PC-3 (cell line): Measurements from ENCODE around the gene RERE. TPM values are rescaled to one million over a fixed set of nuclear protein-coding genes. Genes with fewer than 3 reads are reported as not detected.

Experiments used
- ATAC-seq: fragments of 200-7000 bp; cut with Tn5 transposase; 2 replicates; pipeline ENCODE4 v1.9.1; 2020; ENCODE audit warnings: mild to moderate bottlenecking, moderate library complexity
- BruUV-seq: library from RNA; stranded (reverse); fragments of 400-500 nt; replicated peaks from 2 replicates; lab custom pipeline; 2021; lab: Mats Ljungman, UMichigan
- CTCF ChIA-PET: fragments of 300-600 bp; sonication (Branson Sonifier 250); formaldehyde crosslinking; loops from one replicate; lab custom pipeline; 2022; ENCODE audit warnings: antibody characterized with exemption; lab: Charles Lee
- POLR2A ChIA-PET: fragments of 300-600 bp; sonication (Branson Sonifier 250); formaldehyde crosslinking; loops from one replicate; lab custom pipeline; 2022; ENCODE audit warnings: antibody characterized with exemption; ENCODE audit not compliant: unreplicated experiment; lab: Charles Lee
- DNase-seq: peaks from one replicate; pipeline ENCODE4 v3.0.0-alpha.2; 2015
- H2AFZ ChIP-seq: fragments of 300-600 bp; sonication (generic); 2 replicates; pipeline ENCODE4 v1.6.0; 2016; ENCODE audit warnings: antibody characterized with exemption, low read length
- H3F3A ChIP-seq: fragments of 300-600 bp; sonication (generic); one replicate; pipeline ENCODE4 v1.6.0; 2017; ENCODE audit warnings: antibody characterized with exemption, low read length, control low read depth, mild to moderate bottlenecking; ENCODE audit not compliant: unreplicated experiment
- H3K27ac ChIP-seq: fragments of 300-600 bp; sonication (generic); 2 replicates; pipeline ENCODE4 v1.5.1; 2016; ENCODE audit warnings: mild to moderate bottlenecking, low read length
- H3K27me3 ChIP-seq: fragments of 300-600 bp; sonication (generic); 2 replicates; pipeline ENCODE4 v1.6.1; 2016; ENCODE audit warnings: low read length, mixed read lengths
- H3K36me3 ChIP-seq: fragments of 300-600 bp; sonication (generic); 2 replicates; pipeline ENCODE4 v1.6.1; 2016; ENCODE audit warnings: low read depth, mixed run types, low read length, mixed read lengths
- H3K4me1 ChIP-seq: fragments of 300-600 bp; sonication (generic); 2 replicates; pipeline ENCODE4 v1.5.1; 2016; ENCODE audit warnings: low read length; ENCODE audit not compliant: insufficient read depth
- H3K4me2 ChIP-seq: fragments of 300-600 bp; sonication (generic); 2 replicates; pipeline ENCODE4 v1.6.0; 2016; ENCODE audit warnings: low read length
- H3K4me3 ChIP-seq: fragments of 300-600 bp; sonication (generic); 2 replicates; pipeline ENCODE4 v1.5.1; 2016; ENCODE audit warnings: mild to moderate bottlenecking, low read length, mixed read lengths
- H3K79me2 ChIP-seq: fragments of 300-600 bp; sonication (generic); 2 replicates; pipeline ENCODE4 v1.6.1; 2017; ENCODE audit warnings: low read length, mixed read lengths
- H3K9ac ChIP-seq: fragments of 300-600 bp; sonication (generic); 2 replicates; pipeline ENCODE4 v1.6.0; 2016; ENCODE audit warnings: mild to moderate bottlenecking, low read length
- H3K9me2 ChIP-seq: fragments of 300-600 bp; sonication (generic); replicated peaks from 2 replicates; pipeline ENCODE4 v1.6.1; 2016; ENCODE audit warnings: mixed run types, low read length, mixed read lengths
- H3K9me3 ChIP-seq: fragments of 300-600 bp; sonication (generic); 2 replicates; pipeline ENCODE4 v1.6.1; 2016; ENCODE audit warnings: low read length, mixed read lengths
- H4K20me1 ChIP-seq: fragments of 300-600 bp; sonication (generic); 2 replicates; pipeline ENCODE4 v1.6.1; 2016; ENCODE audit warnings: low read length, mixed read lengths
- EZH2 ChIP-seq: fragments of 300-600 bp; sonication (generic); IDR thresholded peaks from one replicate; pipeline ENCODE4 v1.6.1; 2017; ENCODE audit warnings: antibody characterized with exemption, mild to moderate bottlenecking, low read length; ENCODE audit not compliant: unreplicated experiment
- EZH2phosphoT487 ChIP-seq: fragments of 300-600 bp; sonication (generic); IDR thresholded peaks from 2 replicates; pipeline ENCODE4 v1.6.1; 2018; ENCODE audit warnings: mild to moderate bottlenecking, antibody characterized with exemption, low read length, borderline replicate concordance
- intact Hi-C: fragments of 100-400 bp; cut with micrococcal nuclease; formaldehyde crosslinking; loops from 2 replicates; pipeline ENCODE4 v1.9.0; 2023
- total RNA-seq: library from RNA; depleted of rRNA; stranded (reverse); fragments of >200 nt; gene quantifications from 2 replicates; pipeline ENCODE4 v1.2.3, GENCODE V29; 2014
- TF ChIP-seq, protein P1 (sequence below): fragments of 300-600 bp; sonication (generic); conservative IDR thresholded peaks from 2 replicates; pipeline ENCODE4 v1.5.1; 2017; ENCODE audit warnings: antibody characterized with exemption, low read depth, mild to moderate bottlenecking, low read length

Gene RERE
- total RNA-seq, 1 experiment from 2014 or later = 24.2 TPM

DNA sequence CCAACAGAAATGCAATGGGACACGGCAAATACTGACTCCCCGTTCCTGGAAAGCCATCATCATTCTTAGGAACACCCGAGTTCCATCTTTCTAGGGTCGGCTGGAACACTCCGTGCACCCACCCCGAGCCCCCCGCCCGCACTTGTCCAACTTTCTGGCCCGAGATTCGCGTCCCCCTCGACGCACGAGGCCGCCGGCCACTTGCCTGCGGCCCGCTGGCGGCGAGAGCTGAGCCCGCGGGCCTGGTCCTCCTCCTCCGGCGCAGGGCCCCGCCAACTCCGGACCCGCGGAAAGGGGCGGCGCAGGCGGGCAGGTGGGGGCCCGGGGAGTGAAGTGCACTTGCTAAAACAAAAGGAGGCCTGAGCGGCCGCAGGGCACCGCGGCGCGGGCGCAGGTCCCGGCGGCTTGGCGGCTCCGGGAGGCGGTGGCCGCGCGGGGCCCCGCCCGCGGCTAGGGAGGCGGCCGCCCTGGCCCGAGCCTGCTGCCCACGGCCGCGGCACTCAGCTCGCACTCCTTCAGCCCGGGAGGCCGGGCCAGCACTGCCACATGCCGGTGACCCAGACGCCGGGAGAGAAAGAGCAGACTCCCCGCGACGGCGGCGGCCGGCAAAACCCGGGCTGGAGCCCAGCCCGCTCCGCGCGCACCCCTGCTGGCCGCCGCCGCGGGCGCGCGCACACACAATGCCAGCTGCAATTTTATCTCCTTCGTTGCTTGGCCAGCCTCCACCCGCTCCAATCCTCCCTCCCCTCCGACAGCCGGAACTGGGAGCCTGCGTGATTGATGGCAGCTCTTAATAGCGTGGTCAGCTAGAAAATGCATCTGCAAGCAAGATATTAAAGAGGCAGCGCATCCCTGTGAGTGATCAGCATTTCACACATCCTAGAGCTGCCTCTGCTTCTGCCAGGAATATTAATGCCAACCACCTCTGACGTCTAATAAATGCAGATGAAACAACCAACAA lies 114.3 kb downstream of the RERE start:
- no TSS peak for BruUV-seq
- H3K9me3 ChIP-seq = no peaks in the 10 kb centered on the region
- H4K20me1 ChIP-seq = 0 out of 2 replicates have a peak, but pooled peaks cover 13% of the 10 kb centered on the region
- peak overlapping the region; percentile 78 for H2AFZ ChIP-seq
- H3K4me3 ChIP-seq = peak overlapping the region; percentile 69
- no peaks in the 10 kb centered on the region for H3K9me2 ChIP-seq
- no peak for TF ChIP-seq EZH2phosphoT487
- no peak for TF ChIP-seq EZH2
- TF ChIP-seq, protein P1, sequence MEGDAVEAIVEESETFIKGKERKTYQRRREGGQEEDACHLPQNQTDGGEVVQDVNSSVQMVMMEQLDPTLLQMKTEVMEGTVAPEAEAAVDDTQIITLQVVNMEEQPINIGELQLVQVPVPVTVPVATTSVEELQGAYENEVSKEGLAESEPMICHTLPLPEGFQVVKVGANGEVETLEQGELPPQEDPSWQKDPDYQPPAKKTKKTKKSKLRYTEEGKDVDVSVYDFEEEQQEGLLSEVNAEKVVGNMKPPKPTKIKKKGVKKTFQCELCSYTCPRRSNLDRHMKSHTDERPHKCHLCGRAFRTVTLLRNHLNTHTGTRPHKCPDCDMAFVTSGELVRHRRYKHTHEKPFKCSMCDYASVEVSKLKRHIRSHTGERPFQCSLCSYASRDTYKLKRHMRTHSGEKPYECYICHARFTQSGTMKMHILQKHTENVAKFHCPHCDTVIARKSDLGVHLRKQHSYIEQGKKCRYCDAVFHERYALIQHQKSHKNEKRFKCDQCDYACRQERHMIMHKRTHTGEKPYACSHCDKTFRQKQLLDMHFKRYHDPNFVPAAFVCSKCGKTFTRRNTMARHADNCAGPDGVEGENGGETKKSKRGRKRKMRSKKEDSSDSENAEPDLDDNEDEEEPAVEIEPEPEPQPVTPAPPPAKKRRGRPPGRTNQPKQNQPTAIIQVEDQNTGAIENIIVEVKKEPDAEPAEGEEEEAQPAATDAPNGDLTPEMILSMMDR = no peak
- ChIA-PET CTCF (interaction anchor here (0.6 to 1.6 kb wide), 6 partner anchors 9 to 294 kb away, joined by 3 to 8 read pairs (median 4); no protein-coding TSS in a partner anchor), POLR2A (interaction anchor here (0.5 to 0.7 kb wide), 3 partner anchors 13 to 278 kb away, joined by 3 to 4 read pairs (median 3); no protein-coding TSS in a partner anchor)
- DNase-seq (peak; percentile 93), ATAC-seq (peak; percentile 89)
- H3K79me2 ChIP-seq = peaks cover 55% of the 10 kb centered on the region
- peaks cover 42% of the 10 kb centered on the region for H3K4me1 ChIP-seq
- intact Hi-C loops = loop anchor here (1.0 to 5.0 kb wide), 6 partner anchors 9 to 281 kb away; no protein-coding TSS in a partner anchor
- H3F3A ChIP-seq = peaks cover 8% of the 10 kb centered on the region
- no peaks in the 10 kb centered on the region for H3K36me3 ChIP-seq
- no peaks in the 10 kb centered on the region for H3K27me3 ChIP-seq
- H3K9ac ChIP-seq = peak overlapping the region; percentile 92
- H3K4me2 ChIP-seq = peak overlapping the region; percentile 91
- peak overlapping the region; percentile 94 for H3K27ac ChIP-seq

DNA sequence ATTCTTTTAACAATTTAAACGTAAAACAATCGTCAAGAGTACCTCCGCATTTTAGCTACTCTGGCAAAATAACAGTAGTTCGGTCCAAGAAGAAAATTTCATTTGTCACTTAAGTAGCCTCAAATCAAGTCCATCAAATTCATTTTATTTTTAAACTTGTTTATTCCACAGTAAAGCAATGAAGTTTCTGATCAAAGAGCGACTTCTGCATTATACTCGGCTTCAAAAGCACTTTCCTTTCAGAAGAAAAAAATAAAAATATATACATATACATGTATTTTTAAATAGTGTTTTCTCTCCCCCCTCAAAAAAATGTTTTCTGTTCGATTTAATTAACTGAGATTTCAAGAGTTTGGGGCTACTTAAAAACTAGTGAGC lies 115.0 kb downstream of the RERE start:
- POLR2A ChIA-PET = no interaction called here
- H3K79me2 ChIP-seq = peaks cover 61% of the 10 kb centered on the region
- H3K4me2 ChIP-seq = peak overlapping the region; percentile 91
- H3K9ac ChIP-seq = peak overlapping the region; percentile 92
- H3K36me3 ChIP-seq = no peaks in the 10 kb centered on the region
- CTCF ChIA-PET = no interaction called here
- peak overlapping the region; percentile 69 for H3K4me3 ChIP-seq
- BruUV-seq = no TSS peak
- H3K9me3 ChIP-seq = no peaks in the 10 kb centered on the region
- H4K20me1 ChIP-seq = 0 out of 2 replicates have a peak, but pooled peaks cover 13% of the 10 kb centered on the region
- DNase-seq (no peak), ATAC-seq (no peak)
- H3K9me2 ChIP-seq = no peaks in the 10 kb centered on the region
- intact Hi-C loops = loop anchor here (5.0 kb wide), 3 partner anchors 40 to 280 kb away; no protein-coding TSS in a partner anchor
- TF ChIP-seq, protein P1 = no peak
- TF ChIP-seq EZH2phosphoT487 = no peak
- TF ChIP-seq EZH2 = no peak
- H3K27me3 ChIP-seq = no peaks in the 10 kb centered on the region
- H2AFZ ChIP-seq = peak overlapping the region; percentile 29; the same call in 1 of the 2 replicates
- peaks cover 42% of the 10 kb centered on the region for H3K4me1 ChIP-seq
- H3K27ac ChIP-seq = peak overlapping the region; percentile 94
- H3F3A ChIP-seq = peaks cover 8% of the 10 kb centered on the region
